Measurements from ENCODE around the gene ATG12.
"Not testable (repeated sequence)": the region's sequence is repeated elsewhere in the genome, so short reads cannot be mapped to it uniquely, and the experiment has no call there.

DNA sequence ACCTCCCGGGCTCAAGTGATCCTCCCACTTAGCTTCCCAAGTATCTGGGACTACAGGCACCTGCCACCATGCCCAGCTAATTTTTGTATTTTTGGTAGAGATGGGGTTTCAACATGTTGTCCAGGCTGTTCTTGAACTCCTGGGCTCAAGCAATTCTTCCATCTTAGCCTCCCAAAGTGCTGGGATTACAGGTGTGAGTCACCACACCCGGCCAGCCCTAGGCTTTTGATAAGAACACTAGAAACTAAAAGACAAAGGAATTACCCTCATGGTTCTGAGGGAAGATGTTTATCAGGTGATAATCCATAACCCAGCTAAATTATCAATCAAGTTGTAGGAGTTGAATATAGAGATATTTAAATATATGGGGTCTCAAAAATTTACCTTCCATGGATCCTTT lies 33.3 kb downstream of the ATG12 start:
- TF ChIP-seq, protein P1, sequence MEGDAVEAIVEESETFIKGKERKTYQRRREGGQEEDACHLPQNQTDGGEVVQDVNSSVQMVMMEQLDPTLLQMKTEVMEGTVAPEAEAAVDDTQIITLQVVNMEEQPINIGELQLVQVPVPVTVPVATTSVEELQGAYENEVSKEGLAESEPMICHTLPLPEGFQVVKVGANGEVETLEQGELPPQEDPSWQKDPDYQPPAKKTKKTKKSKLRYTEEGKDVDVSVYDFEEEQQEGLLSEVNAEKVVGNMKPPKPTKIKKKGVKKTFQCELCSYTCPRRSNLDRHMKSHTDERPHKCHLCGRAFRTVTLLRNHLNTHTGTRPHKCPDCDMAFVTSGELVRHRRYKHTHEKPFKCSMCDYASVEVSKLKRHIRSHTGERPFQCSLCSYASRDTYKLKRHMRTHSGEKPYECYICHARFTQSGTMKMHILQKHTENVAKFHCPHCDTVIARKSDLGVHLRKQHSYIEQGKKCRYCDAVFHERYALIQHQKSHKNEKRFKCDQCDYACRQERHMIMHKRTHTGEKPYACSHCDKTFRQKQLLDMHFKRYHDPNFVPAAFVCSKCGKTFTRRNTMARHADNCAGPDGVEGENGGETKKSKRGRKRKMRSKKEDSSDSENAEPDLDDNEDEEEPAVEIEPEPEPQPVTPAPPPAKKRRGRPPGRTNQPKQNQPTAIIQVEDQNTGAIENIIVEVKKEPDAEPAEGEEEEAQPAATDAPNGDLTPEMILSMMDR (IDR thresholded peaks at IDR 0.05), result not testable (repeated sequence)
- not testable (repeated sequence) for TF ChIP-seq BHLHE40 (IDR thresholded peaks at IDR 0.05; ENCODE audit: low read depth, low read length); CHD2 (IDR thresholded peaks at IDR 0.05; ENCODE audit: low read length, partially characterized antibody); MAFK (IDR thresholded peaks at IDR 0.05; ENCODE audit: partially characterized antibody); KDM5A (IDR thresholded peaks at IDR 0.05); POLR2A (IDR thresholded peaks at IDR 0.05; ENCODE audit: low read length); CEBPB (IDR thresholded peaks at IDR 0.05); SMC3 (IDR thresholded peaks at IDR 0.05); EP300 (IDR thresholded peaks at IDR 0.05); HEYL (CRISPR knock-in tag; IDR thresholded peaks at IDR 0.05)
- TF ChIP-seq, protein P2, sequence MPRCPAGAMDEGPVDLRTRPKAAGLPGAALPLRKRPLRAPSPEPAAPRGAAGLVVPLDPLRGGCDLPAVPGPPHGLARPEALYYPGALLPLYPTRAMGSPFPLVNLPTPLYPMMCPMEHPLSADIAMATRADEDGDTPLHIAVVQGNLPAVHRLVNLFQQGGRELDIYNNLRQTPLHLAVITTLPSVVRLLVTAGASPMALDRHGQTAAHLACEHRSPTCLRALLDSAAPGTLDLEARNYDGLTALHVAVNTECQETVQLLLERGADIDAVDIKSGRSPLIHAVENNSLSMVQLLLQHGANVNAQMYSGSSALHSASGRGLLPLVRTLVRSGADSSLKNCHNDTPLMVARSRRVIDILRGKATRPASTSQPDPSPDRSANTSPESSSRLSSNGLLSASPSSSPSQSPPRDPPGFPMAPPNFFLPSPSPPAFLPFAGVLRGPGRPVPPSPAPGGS (IDR thresholded peaks at IDR 0.05), result not testable (repeated sequence)
